HepG2 (cell line): Measurements from ENCODE around the gene TM4SF1. TPM values are rescaled to one million over a fixed set of nuclear protein-coding genes. Genes with fewer than 3 reads are reported as not detected.

Source experiments
- ATAC-seq: fragments of 200-7000 bp; cut with Tn5 transposase; 3 replicates; pipeline ENCODE4 v1.9.1; 2020; ENCODE audit warnings: mild to moderate bottlenecking, moderate library complexity
- BruUV-seq: library from RNA; stranded (reverse); fragments of 400-500 nt; replicated peaks from 2 replicates; lab custom pipeline; 2021; lab: Mats Ljungman, UMichigan
- CTCF ChIA-PET: fragments of 300-600 bp; formaldehyde crosslinking; extraction: SDS; loops from one replicate; lab custom pipeline; 2021; ENCODE audit warnings: low total read pairs, inconsistent platforms, low intra/inter-chr PET ratio; lab: Yijun Ruan, JAX
- POLR2A ChIA-PET: fragments of 350-600 bp; sonication (Branson Sonifier 250); formaldehyde crosslinking; loops from one replicate; lab custom pipeline; 2020; ENCODE audit warnings: antibody characterized with exemption, inconsistent platforms; lab: Yijun Ruan, JAX
- DNase-seq: peaks from one replicate; pipeline ENCODE4 v3.0.0-alpha.2; 2015; ENCODE audit warnings: low spot score
- FAIRE-seq: peaks from 3 replicates; lab custom pipeline; 2011; peaks lifted over from hg19 to GRCh38; lab: Jason Lieb, UNC
- H2AFZ ChIP-seq: one replicate; pipeline ENCODE4 v1.6.1; 2011; ENCODE audit warnings: low read length, inconsistent platforms
- H3K27ac ChIP-seq: fragments of 300-600 bp; 3 replicates; pipeline ENCODE4 v1.8.0; 2011; ENCODE audit warnings: mixed run types, mild to moderate bottlenecking, mixed read lengths, low read length, inconsistent platforms; ENCODE audit not compliant: insufficient read depth; ENCODE audit errors: extremely low read length
- H3K27me3 ChIP-seq, 2 experiments: fragments of 200-600 bp in 1 of 2; 2 replicates in 1 of 2; 3 replicates in 1 of 2; pipeline versions ENCODE4 v1.6.0 to v1.8.0; 2011; ENCODE audit warnings: low read length in 2 of 2, mild to moderate bottlenecking in 2 of 2, moderate library complexity in 2 of 2, inconsistent platforms in 1 of 2; ENCODE audit not compliant: insufficient read depth in 2 of 2, control insufficient read depth in 1 of 2
- H3K36me3 ChIP-seq, 2 experiments: fragments of 200-600 bp in 1 of 2; replicated peaks in 1 of 2; 2 replicates in 1 of 2; 3 replicates in 1 of 2; pipeline versions ENCODE4 v1.5.1 to v1.8.0; 2011; ENCODE audit warnings: low read length in 2 of 2, inconsistent platforms in 1 of 2; ENCODE audit not compliant: insufficient read depth in 2 of 2, control insufficient read depth in 1 of 2
- H3K4me1 ChIP-seq: 2 replicates; pipeline ENCODE4 v1.5.1; 2012; ENCODE audit warnings: low read length, inconsistent platforms; ENCODE audit not compliant: insufficient read depth
- H3K4me2 ChIP-seq: 2 replicates; pipeline ENCODE4 v1.6.0; 2011; ENCODE audit warnings: low read depth, low read length, inconsistent platforms
- H3K4me3 ChIP-seq, 3 experiments: fragments of 200-600 bp in 1 of 3; sonication (generic), shearing (Covaris generic) in 1 of 3; replicated peaks in 1 of 3; 2 replicates each; pipeline ENCODE4 v1.5.1; 2011 to 2016; ENCODE audit warnings: low read length in 3 of 3, inconsistent platforms in 2 of 3, low read depth in 2 of 3, mild to moderate bottlenecking in 2 of 3, control low read depth in 1 of 3, mixed read lengths in 1 of 3; ENCODE audit not compliant: insufficient read depth in 1 of 3
- H3K79me2 ChIP-seq: one replicate; pipeline ENCODE4 v1.6.1; 2011; ENCODE audit warnings: low read length, inconsistent platforms; ENCODE audit not compliant: insufficient read depth
- H3K9ac ChIP-seq: 2 replicates; pipeline ENCODE4 v1.6.0; 2011; ENCODE audit warnings: mild to moderate bottlenecking, low read depth, low read length, inconsistent platforms; ENCODE audit not compliant: insufficient read depth
- H3K9me3 ChIP-seq: 2 replicates; pipeline ENCODE4 v1.5.1; 2012; ENCODE audit warnings: mild to moderate bottlenecking, low read length
- H4K20me1 ChIP-seq: 2 replicates; pipeline ENCODE4 v1.6.0; 2011; ENCODE audit warnings: inconsistent platforms, mild to moderate bottlenecking, low read length, moderate library complexity; ENCODE audit not compliant: insufficient read depth
- AKAP8 ChIP-seq: sonication (generic); formaldehyde crosslinking; IDR thresholded peaks from 2 replicates; pipeline ENCODE4 v1.5.1; 2020; ENCODE audit warnings: mild to moderate bottlenecking, missing genetic modification reagents
- CREM ChIP-seq, 2 experiments: sonication (generic) in 1 of 2; formaldehyde crosslinking in 1 of 2; IDR thresholded peaks; 2 replicates each; pipeline versions ENCODE4 v1.4.0 to v1.6.1; 2016 to 2020; ENCODE audit warnings: antibody characterized with exemption in 1 of 2, mild to moderate bottlenecking in 1 of 2, missing genetic modification reagents in 1 of 2
- FOXJ3 ChIP-seq: sonication (generic); formaldehyde crosslinking; IDR thresholded peaks from 2 replicates; pipeline ENCODE4 v1.4.0; 2020; ENCODE audit warnings: missing genetic modification reagents, mild to moderate bottlenecking, borderline replicate concordance
- FOXO1 ChIP-seq: sonication (generic); formaldehyde crosslinking; IDR thresholded peaks from 2 replicates; pipeline ENCODE4 v1.4.0; 2020; ENCODE audit warnings: missing genetic modification reagents
- KAT8 ChIP-seq: IDR thresholded peaks from 2 replicates; pipeline ENCODE4 v1.6.1; 2016; ENCODE audit warnings: missing genetic modification reagents, missing compliant biosample characterization
- MATR3 ChIP-seq: sonication (generic); formaldehyde crosslinking; IDR thresholded peaks from 2 replicates; pipeline ENCODE4 v1.4.0; 2020; ENCODE audit warnings: missing genetic modification reagents
- NR2F2 ChIP-seq: IDR thresholded peaks from 2 replicates; pipeline ENCODE4 v1.6.1; 2012; ENCODE audit warnings: low read depth, inconsistent platforms, borderline replicate concordance
- SKIL ChIP-seq: sonication (generic); formaldehyde crosslinking; IDR thresholded peaks from 2 replicates; pipeline ENCODE4 v1.8.0; 2022; ENCODE audit warnings: missing genetic modification reagents, mild to moderate bottlenecking, moderate library complexity, borderline replicate concordance
- SYNCRIP ChIP-seq: fragments of 200-400 bp; formaldehyde crosslinking; IDR thresholded peaks from 2 replicates; pipeline ENCODE4 v1.6.1; 2018; ENCODE audit warnings: mild to moderate bottlenecking, low read depth, low read length; ENCODE audit not compliant: insufficient read depth
- ZKSCAN1 ChIP-seq: fragments of 150-350 bp; IDR thresholded peaks from 2 replicates; pipeline ENCODE4 v1.6.1; 2014; ENCODE audit warnings: low read length
- ZNF414 ChIP-seq: sonication (generic); formaldehyde crosslinking; IDR thresholded peaks from 2 replicates; pipeline ENCODE4 v1.5.0; 2020; ENCODE audit warnings: missing genetic modification reagents
- ZNF546 ChIP-seq: sonication (generic); formaldehyde crosslinking; conservative IDR thresholded peaks from 2 replicates; pipeline ENCODE4 v1.8.1; 2023; ENCODE audit warnings: mild to moderate bottlenecking, missing genetic modification reagents
- ZNF782 ChIP-seq: sonication (generic); formaldehyde crosslinking; IDR thresholded peaks from 2 replicates; pipeline ENCODE4 v1.4.0; 2020; ENCODE audit warnings: missing genetic modification reagents, mild to moderate bottlenecking, borderline replicate concordance
- WGBS: methylation state at CpG from one replicate; pipeline ENCODE4 v1.1.6; 2017; ENCODE audit warnings: low lambda C conversion rate; 5-methylcytosine and 5-hydroxymethylcytosine counted together
- in situ Hi-C: cut with HindIII; loops from 2 replicates; pipeline ENCODE4 v1.10.0; 2017; ENCODE audit warnings: low pct_unique_long_range_greater_than_20kb; ENCODE audit not compliant: extremely low pct_ligation_motif_present
- intact Hi-C: fragments of 100-400 bp; cut with micrococcal nuclease; formaldehyde crosslinking; loops from one replicate; pipeline ENCODE4 v1.10.0; 2022; ENCODE audit not compliant: unreplicated experiment
- polyA plus RNA-seq, 8 experiments: library from polyadenylated mRNA; depleted of rRNA in 3 of 8; stranded (reverse) in 7 of 8; unstranded in 1 of 8; fragments of >200 nt; fragmentation: Illumina TruSeq in 4 of 8; extraction: Trizol in 4 of 8; gene quantifications; 2 replicates each; pipeline versions ENCODE4 v1.2.1 to v1.2.3, GENCODE V29; 2011 to 2016; ENCODE audit warnings: low read depth in 4 of 8, missing spikeins in 1 of 8, mixed read lengths in 1 of 8; ENCODE audit not compliant: insufficient read depth in 1 of 8
- total RNA-seq, 5 experiments: library from RNA; depleted of rRNA; stranded (reverse); fragments of >200 nt; fragmentation: Illumina TruSeq; extraction: Trizol; gene quantifications; 2 replicates each; pipeline ENCODE4 v1.2.3, GENCODE V29; 2016; ENCODE audit warnings: low read depth in 1 of 5
- TF ChIP-seq, protein P1 (sequence below): sonication (generic); formaldehyde crosslinking; IDR thresholded peaks from 2 replicates; pipeline ENCODE4 v1.4.0; 2020; ENCODE audit warnings: missing genetic modification reagents
- TF ChIP-seq, protein P2 (sequence below): sonication (generic); formaldehyde crosslinking; IDR thresholded peaks from 2 replicates; pipeline ENCODE4 v1.4.0; 2020; ENCODE audit warnings: missing genetic modification reagents

TM4SF1 gene
- total and polyA plus RNA-seq, 2 of the 13 experiments (the other 11 are each of a cell fraction or from before 2014, with no cell fraction given) = 431 to 1,359 TPM

DNA sequence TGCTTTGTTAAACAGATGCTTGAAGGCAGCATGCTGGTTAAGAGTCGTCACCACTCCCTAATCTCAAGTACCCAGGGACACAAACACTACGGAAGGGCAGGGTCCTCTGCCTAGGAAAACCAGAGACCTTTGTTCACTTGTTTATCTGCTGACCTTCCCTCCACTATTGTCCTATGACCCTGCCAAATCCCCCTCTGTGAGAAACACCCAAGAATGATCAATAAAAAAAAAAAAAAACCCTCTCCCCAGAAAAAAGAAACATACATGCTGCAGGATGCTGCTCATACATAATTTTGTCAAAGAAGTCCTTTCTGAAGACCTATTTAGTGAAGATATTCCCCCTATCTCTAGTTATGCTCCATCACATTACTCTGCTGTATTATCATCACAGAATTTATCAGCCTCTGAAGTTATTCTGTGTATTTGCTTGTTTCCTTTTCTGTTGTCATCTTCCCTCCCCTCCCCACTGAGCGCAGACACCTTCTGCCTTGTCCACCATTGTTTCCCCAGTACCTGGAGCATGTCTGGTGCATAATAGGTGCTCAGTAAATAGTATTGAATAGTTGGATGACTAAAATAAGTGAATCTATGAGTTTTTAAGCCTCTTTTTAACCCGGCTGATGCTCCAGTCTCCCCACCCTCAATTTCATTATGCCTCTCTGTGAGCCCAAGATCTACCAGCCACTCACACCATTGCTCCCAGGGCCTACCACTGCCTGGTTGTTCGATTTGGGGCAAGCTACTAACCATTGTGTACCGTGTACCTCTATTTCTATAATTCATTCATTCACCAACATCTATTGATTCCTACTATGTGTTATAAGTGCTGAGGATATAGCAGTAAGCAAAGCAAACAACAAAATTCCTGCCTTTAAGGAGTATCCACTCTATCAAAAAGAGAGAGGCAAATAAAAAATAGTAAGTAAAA is 4.0 kb upstream of the TM4SF1 start:
- no peaks in the 10 kb centered on the region for H3K36me3 ChIP-seq
- H4K20me1 ChIP-seq = no peaks in the 10 kb centered on the region
- H3K9me3 ChIP-seq = no peaks in the 10 kb centered on the region
- no peak overlapping the region for H3K4me3 ChIP-seq
- peaks cover 0 to 3% of the 10 kb centered on the region in 2 experiments; a peak in 2 of 5 replicates for H3K27me3 ChIP-seq
- peaks cover 52% of the 10 kb centered on the region for H3K79me2 ChIP-seq
- H2AFZ ChIP-seq = no peak overlapping the region
- peak overlapping the region; percentile 100 for H3K27ac ChIP-seq
- WGBS = 52% methylated on average over 5 of the region's 6 CpGs
- H3K4me1 ChIP-seq = peaks cover 70% of the 10 kb centered on the region
- intact Hi-C loops = no loop called here
- ATAC-seq = peak; percentile 4; the same call in 2 of the 3 replicates
- POLR2A ChIA-PET = interaction anchor here (0.7 to 1.2 kb wide), 5 partner anchors 8 to 20 kb away, joined by 3 to 5 read pairs (median 4); no protein-coding TSS in a partner anchor
- DNase-seq = no peak
- FAIRE-seq = no peak
- CTCF ChIA-PET = no interaction called here
- BruUV-seq = no TSS peak
- in situ Hi-C loops = no loop called here
- H3K4me2 ChIP-seq = peak overlapping the region; percentile 52
- H3K9ac ChIP-seq = peak overlapping the region; percentile 61
- TF ChIP-seq ZNF546 (no peak), KAT8 (0 out of 2 replicates have a peak, but pooled peaks have one; percentile 24), FOXJ3 (0 out of 2 replicates have a peak, but pooled peaks have one; percentile 68), FOXO1 (peak; percentile 71; the same call in 1 of the 2 replicates), NR2F2 (0 out of 2 replicates have a peak, but pooled peaks have one; percentile 38), AKAP8 (CRISPR knock-in tag) (no peak), SKIL (CRISPR knock-in tag) (0 out of 2 replicates have a peak, but pooled peaks have one; percentile 26), ZKSCAN1 (0 out of 2 replicates have a peak, but pooled peaks have one; percentile 10), CREM (IDR thresholded peaks at IDR 0.05) (peak; percentile 60), CREM (CRISPR knock-in tag; IDR thresholded peaks at IDR 0.05) (no peak), ZNF782 (no peak), SYNCRIP (no peak), ZNF414 (CRISPR knock-in tag) (0 out of 2 replicates have a peak, but pooled peaks have one; percentile 31), MATR3 (CRISPR knock-in tag) (no peak)
- TF ChIP-seq, protein P1, sequence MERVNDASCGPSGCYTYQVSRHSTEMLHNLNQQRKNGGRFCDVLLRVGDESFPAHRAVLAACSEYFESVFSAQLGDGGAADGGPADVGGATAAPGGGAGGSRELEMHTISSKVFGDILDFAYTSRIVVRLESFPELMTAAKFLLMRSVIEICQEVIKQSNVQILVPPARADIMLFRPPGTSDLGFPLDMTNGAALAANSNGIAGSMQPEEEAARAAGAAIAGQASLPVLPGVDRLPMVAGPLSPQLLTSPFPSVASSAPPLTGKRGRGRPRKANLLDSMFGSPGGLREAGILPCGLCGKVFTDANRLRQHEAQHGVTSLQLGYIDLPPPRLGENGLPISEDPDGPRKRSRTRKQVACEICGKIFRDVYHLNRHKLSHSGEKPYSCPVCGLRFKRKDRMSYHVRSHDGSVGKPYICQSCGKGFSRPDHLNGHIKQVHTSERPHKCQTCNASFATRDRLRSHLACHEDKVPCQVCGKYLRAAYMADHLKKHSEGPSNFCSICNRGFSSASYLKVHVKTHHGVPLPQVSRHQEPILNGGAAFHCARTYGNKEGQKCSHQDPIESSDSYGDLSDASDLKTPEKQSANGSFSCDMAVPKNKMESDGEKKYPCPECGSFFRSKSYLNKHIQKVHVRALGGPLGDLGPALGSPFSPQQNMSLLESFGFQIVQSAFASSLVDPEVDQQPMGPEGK (CRISPR knock-in tag) = no peak
- TF ChIP-seq, protein P2, sequence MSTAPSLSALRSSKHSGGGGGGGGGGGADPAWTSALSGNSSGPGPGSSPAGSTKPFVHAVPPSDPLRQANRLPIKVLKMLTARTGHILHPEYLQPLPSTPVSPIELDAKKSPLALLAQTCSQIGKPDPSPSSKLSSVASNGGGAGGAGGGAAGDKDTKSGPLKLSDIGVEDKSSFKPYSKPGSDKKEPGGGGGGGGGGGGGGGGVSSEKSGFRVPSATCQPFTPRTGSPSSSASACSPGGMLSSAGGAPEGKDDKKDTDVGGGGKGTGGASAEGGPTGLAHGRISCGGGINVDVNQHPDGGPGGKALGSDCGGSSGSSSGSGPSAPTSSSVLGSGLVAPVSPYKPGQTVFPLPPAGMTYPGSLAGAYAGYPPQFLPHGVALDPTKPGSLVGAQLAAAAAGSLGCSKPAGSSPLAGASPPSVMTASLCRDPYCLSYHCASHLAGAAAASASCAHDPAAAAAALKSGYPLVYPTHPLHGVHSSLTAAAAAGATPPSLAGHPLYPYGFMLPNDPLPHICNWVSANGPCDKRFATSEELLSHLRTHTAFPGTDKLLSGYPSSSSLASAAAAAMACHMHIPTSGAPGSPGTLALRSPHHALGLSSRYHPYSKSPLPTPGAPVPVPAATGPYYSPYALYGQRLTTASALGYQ (CRISPR knock-in tag) = 0 out of 2 replicates have a peak, but pooled peaks have one; percentile 29
